Activated naive CD4-positive, alpha-beta T cell treated with anti-CD3 and anti-CD28 coated beads, Interleukin-2, amount 10 ng/mL, durations not matched to agents 5 hours and 36 hours (primary cell): Measurements from ENCODE around the gene ADARB2. TPM values are rescaled to one million over a fixed set of nuclear protein-coding genes. Genes with fewer than 3 reads are reported as not detected.

Experiments used
- total RNA-seq, 2 experiments: library from RNA; stranded (reverse); gene quantifications; one replicate each; pipeline ENCODE4 v1.2.3, GENCODE V29; 2021

Gene ADARB2
- total RNA-seq, result 1 to 10 TPM; 4.4 to 5.2 TPM

GRCh38 chr10:1737222-1738061, at the start of gene ADARB2:
Gene ADARB2 (minus strand): TSS chr10:1737525.

